Measurements from ENCODE around the gene C7.
"Not testable (repeated sequence)": the region's sequence is repeated elsewhere in the genome, so short reads cannot be mapped to it uniquely, and the experiment has no call there.

C7 gene

GRCh38 chr5:40875958-40876357 is 33.3 kb upstream of the C7 start:
- no peak overlapping the region for H3K4me3 ChIP-seq (ENCODE audit: control insufficient read depth, low read depth, low read length)
- DNase-seq (ENCODE audit: low read depth): no peak
- TF ChIP-seq CTCF (IDR thresholded peaks at IDR 0.05; ENCODE audit: control insufficient read depth, insufficient read depth, low read depth, low read length, missing control alignments): no peak

GRCh38 chr5:40877371-40877988 is 31.8 kb upstream of the C7 start:
- no peak for DNase-seq (ENCODE audit: low read depth)

GRCh38 chr5:40879163-40879942 is 29.9 kb upstream of the C7 start:
- TF ChIP-seq CTCF (IDR thresholded peaks at IDR 0.05; ENCODE audit: control insufficient read depth, insufficient read depth, low read depth, low read length, missing control alignments): peak; percentile 22
- H3K4me3 ChIP-seq (ENCODE audit: control insufficient read depth, low read depth, low read length): no peak overlapping the region
- no peak for DNase-seq (ENCODE audit: low read depth)

More at GRCh38 chr5:40877371-40877988, 31.8 kb upstream of the C7 start:
- no peak for TF ChIP-seq CTCF (IDR thresholded peaks at IDR 0.05; ENCODE audit: control insufficient read depth, insufficient read depth, low read depth, low read length, missing control alignments)
- no peak overlapping the region for H3K4me3 ChIP-seq (ENCODE audit: control insufficient read depth, low read depth, low read length)

GRCh38 chr5:40882291-40882690 is 27.0 kb upstream of the C7 start:
- TF ChIP-seq CTCF (IDR thresholded peaks at IDR 0.05; ENCODE audit: control insufficient read depth, insufficient read depth, low read depth, low read length, missing control alignments): no peak
- H3K4me3 ChIP-seq (ENCODE audit: control insufficient read depth, low read depth, low read length): no peak overlapping the region
- no peak for DNase-seq (ENCODE audit: low read depth)

GRCh38 chr5:40883051-40883450 is 26.2 kb upstream of the C7 start:
- DNase-seq (ENCODE audit: low read depth); H3K4me3 ChIP-seq (ENCODE audit: control insufficient read depth, low read depth, low read length): not testable (repeated sequence)

- DNase-seq (ENCODE audit: low read depth): not testable (repeated sequence)
These were observed 13.6 kb upstream of the C7 start for GRCh38 chr5:40895440-40896425.

GRCh38 chr5:40904205-40904993 is 4.9 kb upstream of the C7 start:
- H3K4me3 ChIP-seq (ENCODE audit: control insufficient read depth, low read depth, low read length): no peak overlapping the region
- peak; percentile 18 for DNase-seq (ENCODE audit: low read depth)
- peak; percentile 98 for TF ChIP-seq CTCF (IDR thresholded peaks at IDR 0.05; ENCODE audit: control insufficient read depth, insufficient read depth, low read depth, low read length, missing control alignments)

More at GRCh38 chr5:40895440-40896425, 13.6 kb upstream of the C7 start:
- H3K4me3 ChIP-seq (ENCODE audit: control insufficient read depth, low read depth, low read length): not testable (repeated sequence)
